Measurements from ENCODE around the gene GRK2.

Gene GRK2

GRCh38 chr11:67279589-67280340 is 13.5 kb downstream of the GRK2 start:
- in situ Hi-C loops (cut with HindIII; ENCODE audit: low sequenced_read_pairs) = no loop called here
- no peak overlapping the region for H3K4me3 ChIP-seq (ENCODE audit: low read depth, low read length)
- no peak for DNase-seq (ENCODE audit: low read depth, low spot score)
- TF ChIP-seq CTCF (IDR thresholded peaks at IDR 0.05; ENCODE audit: low read depth, low read length) = no peak

- DNase-seq (ENCODE audit: low read depth, low spot score) = no peak
- in situ Hi-C loops (cut with HindIII; ENCODE audit: low sequenced_read_pairs) = no loop called here
- H3K4me3 ChIP-seq (ENCODE audit: low read depth, low read length) = no peak overlapping the region
- no peak for TF ChIP-seq CTCF (IDR thresholded peaks at IDR 0.05; ENCODE audit: low read depth, low read length)
These were observed 14.1 kb downstream of the GRK2 start for GRCh38 chr11:67280341-67280787.

GRCh38 chr11:67280788-67281551 is 14.7 kb downstream of the GRK2 start:
- H3K4me3 ChIP-seq (ENCODE audit: low read depth, low read length) = no peak overlapping the region
- no peak for TF ChIP-seq CTCF (IDR thresholded peaks at IDR 0.05; ENCODE audit: low read depth, low read length)
- in situ Hi-C loops (cut with HindIII; ENCODE audit: low sequenced_read_pairs) = no loop called here
- DNase-seq (ENCODE audit: low read depth, low spot score) = no peak

GRCh38 chr11:67281552-67282150 is 15.4 kb downstream of the GRK2 start:
- H3K4me3 ChIP-seq (ENCODE audit: low read depth, low read length) = no peak overlapping the region
- DNase-seq (ENCODE audit: low read depth, low spot score) = no peak
- no peak for TF ChIP-seq CTCF (IDR thresholded peaks at IDR 0.05; ENCODE audit: low read depth, low read length)
- in situ Hi-C loops (cut with HindIII; ENCODE audit: low sequenced_read_pairs) = no loop called here

GRCh38 chr11:67282155-67282875 is 16.0 kb downstream of the GRK2 start:
- no peak for TF ChIP-seq CTCF (IDR thresholded peaks at IDR 0.05; ENCODE audit: low read depth, low read length)
- DNase-seq (ENCODE audit: low read depth, low spot score) = no peak
- H3K4me3 ChIP-seq (ENCODE audit: low read depth, low read length) = no peak overlapping the region
- in situ Hi-C loops (cut with HindIII; ENCODE audit: low sequenced_read_pairs) = no loop called here

- no peak for TF ChIP-seq CTCF (IDR thresholded peaks at IDR 0.05; ENCODE audit: low read depth, low read length)
- DNase-seq (ENCODE audit: low read depth, low spot score) = no peak
- in situ Hi-C loops (cut with HindIII; ENCODE audit: low sequenced_read_pairs) = no loop called here
- no peak overlapping the region for H3K4me3 ChIP-seq (ENCODE audit: low read depth, low read length)
These were observed 16.7 kb downstream of the GRK2 start for GRCh38 chr11:67282876-67283371.

Data from astrocyte of the spinal cord (primary cell).